Astrocyte (in vitro differentiated cells and primary cell): Measurements from ENCODE around the gene PUM2. TPM values are rescaled to one million over a fixed set of nuclear protein-coding genes. Genes with fewer than 3 reads are reported as not detected.

ENCODE experiments used
- DNase-seq: peaks from one replicate; pipeline ENCODE4 v3.0.0-alpha.2; 2010; ENCODE audit warnings: low read depth
- FAIRE-seq: peaks from 2 replicates; lab custom pipeline; 2011; peaks lifted over from hg19 to GRCh38; lab: Jason Lieb, UNC
- H2AFZ ChIP-seq: 2 replicates; pipeline ENCODE4 v1.6.0; 2012; ENCODE audit warnings: low read depth, low read length, inconsistent platforms
- H3K27ac ChIP-seq: 2 replicates; pipeline ENCODE4 v1.5.1; 2011; ENCODE audit warnings: low read depth, low read length, inconsistent platforms
- H3K27me3 ChIP-seq: 2 replicates; pipeline ENCODE4 v1.6.0; 2011; ENCODE audit warnings: low read length, inconsistent platforms; ENCODE audit not compliant: insufficient read depth
- H3K36me3 ChIP-seq: 2 replicates; pipeline ENCODE4 v1.5.1; 2011; ENCODE audit warnings: low read length, inconsistent platforms; ENCODE audit not compliant: insufficient read depth
- H3K4me1 ChIP-seq: 2 replicates; pipeline ENCODE4 v1.5.1; 2011; ENCODE audit warnings: low read length, inconsistent platforms; ENCODE audit not compliant: insufficient read depth
- H3K4me2 ChIP-seq: 2 replicates; pipeline ENCODE4 v1.6.0; 2012; ENCODE audit warnings: low read length, inconsistent platforms
- H3K4me3 ChIP-seq: 2 replicates; pipeline ENCODE4 v1.5.1; 2011; ENCODE audit warnings: low read depth, mild to moderate bottlenecking, low read length, inconsistent platforms; ENCODE audit not compliant: insufficient read depth
- H3K79me2 ChIP-seq: 2 replicates; pipeline ENCODE4 v1.6.0; 2012; ENCODE audit warnings: mild to moderate bottlenecking, low read length, inconsistent platforms; ENCODE audit not compliant: insufficient read depth
- H3K9ac ChIP-seq: 2 replicates; pipeline ENCODE4 v1.6.0; 2012; ENCODE audit warnings: mild to moderate bottlenecking, low read length, inconsistent platforms
- H3K9me3 ChIP-seq: 2 replicates; pipeline ENCODE4 v1.5.1; 2012; ENCODE audit warnings: low read depth, mild to moderate bottlenecking, low read length, inconsistent platforms; ENCODE audit not compliant: insufficient read depth
- H4K20me1 ChIP-seq: 2 replicates; pipeline ENCODE4 v1.6.0; 2012; ENCODE audit warnings: low read length, inconsistent platforms; ENCODE audit not compliant: insufficient read depth
- H3K27ac Mint-ChIP-seq: one replicate; pipeline ENCODE4 v1.8.0; 2021; ENCODE audit warnings: mild to moderate bottlenecking, mixed read lengths; ENCODE audit not compliant: unreplicated experiment
- H3K27me3 Mint-ChIP-seq: one replicate; pipeline ENCODE4 v1.8.0; 2021; ENCODE audit warnings: low read depth, mixed read lengths; ENCODE audit not compliant: unreplicated experiment
- H3K36me3 Mint-ChIP-seq: one replicate; pipeline ENCODE4 v1.8.0; 2021; ENCODE audit warnings: low read depth, mixed read lengths; ENCODE audit not compliant: unreplicated experiment
- H3K4me1 Mint-ChIP-seq: one replicate; pipeline ENCODE4 v1.8.0; 2021; ENCODE audit warnings: low read depth, mixed read lengths; ENCODE audit not compliant: unreplicated experiment
- H3K4me3 Mint-ChIP-seq: one replicate; pipeline ENCODE4 v1.8.0; 2021; ENCODE audit warnings: mild to moderate bottlenecking, moderate library complexity, mixed read lengths; ENCODE audit not compliant: unreplicated experiment
- H3K9me3 Mint-ChIP-seq: one replicate; pipeline ENCODE4 v1.8.0; 2021; ENCODE audit warnings: mild to moderate bottlenecking, mixed read lengths; ENCODE audit not compliant: unreplicated experiment
- EZH2 ChIP-seq: IDR thresholded peaks from 2 replicates; pipeline ENCODE4 v1.6.1; 2012; ENCODE audit warnings: mild to moderate bottlenecking, low read length, inconsistent platforms; ENCODE audit not compliant: insufficient read depth
- total RNA-seq: library from RNA; stranded (reverse); gene quantifications from 2 replicates; pipeline ENCODE4 v1.2.1, GENCODE V29; 2021
- TF ChIP-seq, protein P1 (sequence below): IDR thresholded peaks from 2 replicates; pipeline ENCODE4 v1.5.1; 2011; ENCODE audit warnings: low read depth, mild to moderate bottlenecking, inconsistent platforms, low read length, moderate library complexity; ENCODE audit not compliant: insufficient read depth

PUM2 gene
- total RNA-seq, 1 donor from 2014 or later, result 69.4 TPM

GRCh38 chr2:20221555-20221973 lies 129.1 kb downstream of the PUM2 start:
- H4K20me1 ChIP-seq, result peaks cover 10% of the 10 kb centered on the region
- DNase-seq (peak; percentile 70), FAIRE-seq (no peak)
- no peaks in the 10 kb centered on the region for H3K9me3 ChIP-seq
- Mint-ChIP-seq H3K27me3 (no peaks in the 10 kb centered on the region), H3K36me3 (peaks cover 6% of the 10 kb centered on the region), H3K4me3 (peak overlapping the region; percentile 55), H3K9me3 (no peaks in the 10 kb centered on the region), H3K4me1 (peaks cover 21% of the 10 kb centered on the region), H3K27ac (peak overlapping the region; percentile 72)
- no peaks in the 10 kb centered on the region for H3K27me3 ChIP-seq
- peaks cover 64% of the 10 kb centered on the region for H3K79me2 ChIP-seq
- no peaks in the 10 kb centered on the region for H3K36me3 ChIP-seq
- peak overlapping the region; percentile 97 for H3K4me2 ChIP-seq
- H2AFZ ChIP-seq, result no peak overlapping the region
- peak overlapping the region; percentile 54 for H3K27ac ChIP-seq
- H3K4me1 ChIP-seq, result peaks cover 30% of the 10 kb centered on the region
- no peak overlapping the region for H3K4me3 ChIP-seq
- peak overlapping the region; percentile 81 for H3K9ac ChIP-seq
- TF ChIP-seq, protein P1, sequence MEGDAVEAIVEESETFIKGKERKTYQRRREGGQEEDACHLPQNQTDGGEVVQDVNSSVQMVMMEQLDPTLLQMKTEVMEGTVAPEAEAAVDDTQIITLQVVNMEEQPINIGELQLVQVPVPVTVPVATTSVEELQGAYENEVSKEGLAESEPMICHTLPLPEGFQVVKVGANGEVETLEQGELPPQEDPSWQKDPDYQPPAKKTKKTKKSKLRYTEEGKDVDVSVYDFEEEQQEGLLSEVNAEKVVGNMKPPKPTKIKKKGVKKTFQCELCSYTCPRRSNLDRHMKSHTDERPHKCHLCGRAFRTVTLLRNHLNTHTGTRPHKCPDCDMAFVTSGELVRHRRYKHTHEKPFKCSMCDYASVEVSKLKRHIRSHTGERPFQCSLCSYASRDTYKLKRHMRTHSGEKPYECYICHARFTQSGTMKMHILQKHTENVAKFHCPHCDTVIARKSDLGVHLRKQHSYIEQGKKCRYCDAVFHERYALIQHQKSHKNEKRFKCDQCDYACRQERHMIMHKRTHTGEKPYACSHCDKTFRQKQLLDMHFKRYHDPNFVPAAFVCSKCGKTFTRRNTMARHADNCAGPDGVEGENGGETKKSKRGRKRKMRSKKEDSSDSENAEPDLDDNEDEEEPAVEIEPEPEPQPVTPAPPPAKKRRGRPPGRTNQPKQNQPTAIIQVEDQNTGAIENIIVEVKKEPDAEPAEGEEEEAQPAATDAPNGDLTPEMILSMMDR, result no peak
- TF ChIP-seq EZH2, result no peak

DNA sequence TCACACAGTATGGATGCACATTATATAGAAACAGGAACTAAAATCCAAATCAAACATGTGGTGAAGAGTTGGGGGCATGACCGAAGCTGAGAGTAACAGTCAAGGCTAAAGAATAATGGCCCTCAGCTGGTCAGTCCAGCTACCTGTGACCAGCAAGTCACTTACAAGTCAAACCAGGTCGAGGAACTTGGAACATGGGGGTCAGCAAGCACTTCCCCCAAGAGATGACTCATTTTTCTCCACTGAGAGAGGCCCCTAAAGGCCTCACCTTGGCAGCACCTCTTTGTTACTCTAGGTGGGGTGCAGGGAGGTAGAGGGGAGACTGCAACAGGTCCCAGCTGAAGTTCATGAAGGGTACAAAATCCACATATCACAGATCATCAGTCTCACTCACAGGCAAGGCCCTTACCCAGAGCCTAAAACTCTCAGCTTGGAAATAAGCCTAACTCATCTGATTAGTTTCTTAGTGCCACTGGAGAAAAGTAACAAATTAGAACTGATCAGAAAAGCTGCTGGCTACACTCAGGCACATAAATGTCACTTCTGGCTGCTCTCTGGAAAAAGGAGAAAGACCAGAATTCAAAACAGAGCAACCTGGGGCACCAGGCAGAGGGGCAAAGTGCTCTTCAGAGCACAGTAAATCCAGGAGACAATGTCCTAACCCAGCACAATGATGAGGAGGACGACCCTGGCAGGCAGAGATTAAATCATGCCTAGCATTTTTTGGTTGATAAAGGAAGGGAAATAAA lies 129.7 kb downstream of the PUM2 start:
- no peaks in the 10 kb centered on the region for H3K27me3 Mint-ChIP-seq
- Histone ChIP-seq H3K79me2 (peaks cover 69% of the 10 kb centered on the region), H2AFZ (no peak overlapping the region), H3K4me2 (peak overlapping the region; percentile 97), H3K9ac (peak overlapping the region; percentile 11), H3K36me3 (no peaks in the 10 kb centered on the region), H3K27ac (peak overlapping the region; percentile 54), H3K27me3 (no peaks in the 10 kb centered on the region), H4K20me1 (peaks cover 15% of the 10 kb centered on the region), H3K4me1 (peaks cover 30% of the 10 kb centered on the region), H3K4me3 (no peak overlapping the region), H3K9me3 (no peaks in the 10 kb centered on the region)
- peaks cover 21% of the 10 kb centered on the region for H3K4me1 Mint-ChIP-seq
- H3K27ac Mint-ChIP-seq, result peak overlapping the region; percentile 56
- no peak for FAIRE-seq
- DNase-seq, result no peak
- no peaks in the 10 kb centered on the region for H3K9me3 Mint-ChIP-seq
- H3K36me3 Mint-ChIP-seq, result peaks cover 6% of the 10 kb centered on the region
- TF ChIP-seq, protein P1, result no peak
- TF ChIP-seq EZH2, result no peak
- H3K4me3 Mint-ChIP-seq, result peak overlapping the region; percentile 18

- Histone ChIP-seq H2AFZ (no peak overlapping the region), H3K4me2 (no peak overlapping the region), H3K4me3 (no peak overlapping the region), H3K9ac (no peak overlapping the region), H3K36me3 (no peaks in the 10 kb centered on the region), H3K9me3 (no peaks in the 10 kb centered on the region), H3K27ac (no peak overlapping the region), H3K4me1 (peaks cover 26% of the 10 kb centered on the region), H3K27me3 (no peaks in the 10 kb centered on the region), H4K20me1 (peaks cover 15% of the 10 kb centered on the region), H3K79me2 (peaks cover 78% of the 10 kb centered on the region)
- Mint-ChIP-seq H3K4me1 (peaks cover 21% of the 10 kb centered on the region), H3K27me3 (peaks cover under 1% of the 10 kb centered on the region), H3K9me3 (no peaks in the 10 kb centered on the region), H3K4me3 (no peak overlapping the region), H3K27ac (no peak overlapping the region), H3K36me3 (peaks cover 6% of the 10 kb centered on the region)
- FAIRE-seq, result no peak
- TF ChIP-seq EZH2, result no peak
- TF ChIP-seq, protein P1, result no peak
- no peak for DNase-seq
Measured at GRCh38 chr2:20219763-20220380, 130.8 kb downstream of the PUM2 start.
